Heart left ventricle (tissue), 16 donors: Measurements from ENCODE around the gene TMEM9. TPM values are rescaled to one million over a fixed set of nuclear protein-coding genes. Genes with fewer than 3 reads are reported as not detected.
"Not testable (repeated sequence)": the region's sequence is repeated elsewhere in the genome, so short reads cannot be mapped to it uniquely, and the experiment has no call there.

ENCODE experiments used
- ATAC-seq, 4 donors: fragments of 200-7000 bp; cut with Tn5 transposase; one replicate each; pipeline ENCODE4 v1.9.1; 2020 to 2022; ENCODE audit warnings: moderate library complexity in 4 of 4, mild to moderate bottlenecking in 3 of 4, moderate number of reproducible peaks in 1 of 4
- DNase-seq, 5 donors: peaks; one replicate each; pipeline ENCODE4 v3.0.0-alpha.2; 2020
- H3K27ac ChIP-seq, 12 donors: fragments of 200-600 bp; sonication (generic) in 4 of 12; one replicate each; pipeline versions ENCODE4 v1.5.0 to v1.8.0; 2016 to 2022; ENCODE audit warnings: mild to moderate bottlenecking in 2 of 12
- H3K27me3 ChIP-seq, 9 donors: fragments of 200-600 bp; sonication (generic) in 2 of 9; one replicate each; pipeline versions ENCODE4 v1.5.1 to v1.8.0; 2016 to 2022; ENCODE audit warnings: mild to moderate bottlenecking in 3 of 9
- H3K36me3 ChIP-seq, 9 donors: fragments of 200-600 bp; sonication (generic) in 2 of 9; one replicate each; pipeline versions ENCODE4 v1.5.0 to v1.8.0; 2018 to 2022; ENCODE audit warnings: mild to moderate bottlenecking in 2 of 9
- H3K4me1 ChIP-seq, 12 donors: fragments of 200-600 bp; sonication (generic) in 4 of 12; one replicate each; pipeline versions ENCODE4 v1.5.0 to v1.8.0; 2016 to 2022; ENCODE audit warnings: mild to moderate bottlenecking in 3 of 12
- H3K4me3 ChIP-seq, 12 donors: fragments of 200-600 bp; sonication (generic) in 4 of 12; one replicate each; pipeline versions ENCODE4 v1.5.0 to v1.8.0; 2017 to 2022; ENCODE audit warnings: mild to moderate bottlenecking in 9 of 12, moderate library complexity in 4 of 12
- H3K9me3 ChIP-seq, 12 donors: fragments of 200-600 bp; sonication (generic) in 4 of 12; one replicate each; pipeline versions ENCODE4 v1.5.0 to v1.8.0; 2016 to 2022; ENCODE audit warnings: mild to moderate bottlenecking in 1 of 12
- POLR2A ChIP-seq, 2 donors: fragments of 450-650 bp; IDR thresholded peaks; one replicate each; pipeline ENCODE4 v1.6.1; 2017; ENCODE audit warnings: antibody characterized with exemption in 2 of 2, mild to moderate bottlenecking in 2 of 2, moderate library complexity in 2 of 2
- WGBS, 4 donors: extraction: QIAGEN DNeasy Blood & Tissue Kit in 2 of 4; methylation state at CpG; one replicate each; pipeline versions ENCODE4 v1.1.5 to v1.1.7; 2013 to 2018; 5-methylcytosine and 5-hydroxymethylcytosine counted together
- intact Hi-C, 10 donors: fragments of 100-400 bp; cut with DNase I; formaldehyde crosslinking; loops; one replicate each; pipeline versions ENCODE4 v1.11.1 to v1.14.2; 2022
- polyA plus RNA-seq, 2 donors: library from polyadenylated mRNA; stranded (reverse); fragments of 200-250 nt; gene quantifications; one replicate each; pipeline ENCODE4 v1.2.3, GENCODE V29; 2013
- total RNA-seq, 9 donors: library from RNA; depleted of rRNA in 2 of 9; stranded (reverse); fragments of >200 nt in 2 of 9; fragmentation: NEBNext Ultra II Directional in 3 of 9; extraction: Animal tissue kit (Norgen Biotek cat#: 25700) in 3 of 9; gene quantifications; one replicate each; pipeline versions ENCODE4 v1.1.0 to v1.2.4, GENCODE V29; 2016 to 2023
- TF ChIP-seq, protein P1 (sequence below), 12 donors: fragments of 200-600 bp; sonication (generic) in 4 of 12; IDR thresholded peaks; one replicate each; pipeline versions ENCODE4 v1.5.0 to v1.8.0; 2018 to 2022; ENCODE audit warnings: antibody characterized with exemption in 12 of 12, mild to moderate bottlenecking in 5 of 12
- donor health status: ischemic (EF 13 %, LVEDD 7.1; RV severe dilation, severe dysfunction).
- donor health status: healthy with polysubstance abuse.
- donor health status: DM: no; HTN: yes; CAD: no.
- donor health status: DM: no; HTN: no; CAD: no.
- donor health status: ischemic (EF 25% LVEDD 6.9; RV normal size, moderate dysfunction).
- donor health status: ischemic (EF 25% LVEDD 5.7; RV mildly dilated, moderate dysfunction).
- donor health status: healthy.
- donor health status: DM: yes; HTN: yes; CAD: no.
- donor health status: ischemic (EF 35%, LVEDD 5.7; RV mildly dilated, moderate dysfunction).
- donor health status: nonischemic (EF 11% LVEDD 7.7; RV severe dilation, severe dysfunction).
- donor health status: DM: yes; HTN: yes; CAD: no.
- donor health status: PGD.
- donor health status: ischemic (EF 29% LVEDD 5.4; RV normal size, mild dysfunction).
- donor health status: nonischemic (EF 23%, LVEDD 6.1; RV moderate dilation, normal function).

TMEM9 gene
- total and polyA plus RNA-seq, 11 donors = 22.4 to 42.9 (median 29.3) TPM

DNA sequence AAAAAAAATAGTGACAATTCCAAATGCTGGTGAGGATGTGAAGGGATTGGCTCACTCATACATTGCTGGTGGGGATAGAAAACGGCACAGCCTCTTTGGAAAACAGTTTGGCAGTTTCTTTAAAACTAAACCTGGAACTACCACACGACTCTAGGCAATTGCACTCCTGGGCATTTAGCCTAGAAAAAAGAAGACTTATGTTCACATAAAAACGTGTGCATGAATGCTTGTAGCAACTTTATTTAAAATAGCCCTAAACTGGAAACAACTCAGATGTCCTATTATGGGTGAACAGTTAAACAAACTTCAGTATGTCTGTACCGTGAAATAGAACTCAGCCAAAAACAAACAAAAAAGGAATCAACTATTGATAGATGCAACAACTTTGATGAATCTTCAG is 9.4 kb upstream of the TMEM9 start:
- TF ChIP-seq POLR2A (IDR thresholded peaks at IDR 0.05) = no peak
- TF ChIP-seq, protein P1, sequence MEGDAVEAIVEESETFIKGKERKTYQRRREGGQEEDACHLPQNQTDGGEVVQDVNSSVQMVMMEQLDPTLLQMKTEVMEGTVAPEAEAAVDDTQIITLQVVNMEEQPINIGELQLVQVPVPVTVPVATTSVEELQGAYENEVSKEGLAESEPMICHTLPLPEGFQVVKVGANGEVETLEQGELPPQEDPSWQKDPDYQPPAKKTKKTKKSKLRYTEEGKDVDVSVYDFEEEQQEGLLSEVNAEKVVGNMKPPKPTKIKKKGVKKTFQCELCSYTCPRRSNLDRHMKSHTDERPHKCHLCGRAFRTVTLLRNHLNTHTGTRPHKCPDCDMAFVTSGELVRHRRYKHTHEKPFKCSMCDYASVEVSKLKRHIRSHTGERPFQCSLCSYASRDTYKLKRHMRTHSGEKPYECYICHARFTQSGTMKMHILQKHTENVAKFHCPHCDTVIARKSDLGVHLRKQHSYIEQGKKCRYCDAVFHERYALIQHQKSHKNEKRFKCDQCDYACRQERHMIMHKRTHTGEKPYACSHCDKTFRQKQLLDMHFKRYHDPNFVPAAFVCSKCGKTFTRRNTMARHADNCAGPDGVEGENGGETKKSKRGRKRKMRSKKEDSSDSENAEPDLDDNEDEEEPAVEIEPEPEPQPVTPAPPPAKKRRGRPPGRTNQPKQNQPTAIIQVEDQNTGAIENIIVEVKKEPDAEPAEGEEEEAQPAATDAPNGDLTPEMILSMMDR (IDR thresholded peaks at IDR 0.05) = no peak
- intact Hi-C loops = no loop called here
- H3K4me1 ChIP-seq = no peaks in the 10 kb centered on the region
- no peak for DNase-seq
- WGBS, 4 donors = 57 to 68% (median 61%) methylated on average over 4 of the region's 4 CpGs
- H3K27me3 ChIP-seq = peaks cover 0 to 5% (median 0%) of the 10 kb centered on the region in 9 donors
- H3K36me3 ChIP-seq = no peaks in the 10 kb centered on the region
- no peaks in the 10 kb centered on the region for H3K9me3 ChIP-seq
- no peak overlapping the region for H3K4me3 ChIP-seq
- H3K27ac ChIP-seq = no peak overlapping the region
- ATAC-seq = no peak

DNA sequence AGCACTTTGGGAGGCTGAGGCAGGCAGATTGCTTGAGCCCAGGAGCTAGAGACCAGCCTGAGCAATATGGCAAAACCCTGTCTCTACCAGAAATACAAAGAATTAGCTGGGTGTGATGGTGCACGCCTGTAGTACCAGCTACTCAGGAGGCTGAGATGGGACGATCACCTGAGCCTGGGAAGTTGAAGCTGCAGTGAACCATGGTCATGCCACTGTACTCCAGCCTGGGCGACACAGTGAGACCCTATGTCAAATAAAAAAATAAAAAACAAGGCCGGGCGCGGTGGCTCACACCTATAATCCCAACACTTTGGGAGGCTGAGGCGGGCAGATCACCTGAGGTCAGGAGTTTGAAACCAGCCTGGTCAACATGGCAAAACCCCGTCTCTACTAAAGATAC is 8.8 kb upstream of the TMEM9 start:
- H3K27me3 ChIP-seq, ATAC-seq, H3K27ac ChIP-seq, intact Hi-C loops, H3K4me1 ChIP-seq, H3K36me3 ChIP-seq, DNase-seq, H3K4me3 ChIP-seq, H3K9me3 ChIP-seq: not testable (repeated sequence)
- WGBS, 4 donors = 81 to 95% (median 89%) methylated on average over 8 of the region's 8 CpGs

- intact Hi-C loops = loop anchor here in 1 of 10 donors (10.0 kb wide), 1 partner anchor 67 kb away; no protein-coding TSS in a partner anchor
- Histone ChIP-seq H3K4me3 (no peak overlapping the region), H3K36me3 (no peaks in the 10 kb centered on the region), H3K27me3 (no peaks in the 10 kb centered on the region), H3K4me1 (peaks cover 0 to 16% (median 12%) of the 10 kb centered on the region in 12 donors), H3K27ac (no peak overlapping the region), H3K9me3 (no peaks in the 10 kb centered on the region)
- ATAC-seq = no peak
- TF ChIP-seq, protein P1 (IDR thresholded peaks at IDR 0.05) = no peak
- TF ChIP-seq POLR2A (IDR thresholded peaks at IDR 0.05) = no peak
- DNase-seq = no peak
- 89 to 94% (median 91%) methylated on average over 2 of the region's 2 CpGs for WGBS, 4 donors
Measured at GRCh38 chr1:201157949-201158348, 3.7 kb upstream of the TMEM9 start.

DNA sequence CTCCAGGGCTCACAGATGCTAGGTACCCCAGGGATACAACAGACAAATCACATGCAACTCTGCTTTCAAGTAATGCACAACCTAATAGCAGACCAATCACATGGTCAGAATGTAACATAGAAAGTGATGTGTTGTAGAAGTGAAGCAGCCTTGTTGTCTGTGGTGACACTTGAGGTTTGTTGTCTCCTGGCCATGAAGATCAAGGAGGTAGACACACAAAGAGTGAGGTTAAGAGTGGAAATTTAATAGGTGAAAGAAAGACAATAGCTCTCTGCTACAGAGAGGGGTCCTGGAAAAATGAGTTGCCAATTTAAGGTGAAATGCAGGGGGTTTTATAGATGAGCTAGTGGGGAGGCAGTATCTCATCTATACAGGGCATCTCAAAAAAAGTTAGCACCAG is 2.5 kb upstream of the TMEM9 start:
- no peak for DNase-seq
- Histone ChIP-seq H3K27ac (no peak overlapping the region), H3K4me3 (no peak overlapping the region), H3K9me3 (no peaks in the 10 kb centered on the region), H3K27me3 (no peaks in the 10 kb centered on the region), H3K36me3 (peaks cover 0 to 4% (median 0%) of the 10 kb centered on the region in 9 donors), H3K4me1 (peaks cover 0 to 20% (median 13%) of the 10 kb centered on the region in 12 donors)
- TF ChIP-seq, protein P1 (IDR thresholded peaks at IDR 0.05) = no peak
- TF ChIP-seq POLR2A (IDR thresholded peaks at IDR 0.05) = no peak
- intact Hi-C loops = loop anchor here in 1 of 10 donors (10.0 kb wide), 1 partner anchor 68 kb away; no protein-coding TSS in a partner anchor
- no peak for ATAC-seq

DNA sequence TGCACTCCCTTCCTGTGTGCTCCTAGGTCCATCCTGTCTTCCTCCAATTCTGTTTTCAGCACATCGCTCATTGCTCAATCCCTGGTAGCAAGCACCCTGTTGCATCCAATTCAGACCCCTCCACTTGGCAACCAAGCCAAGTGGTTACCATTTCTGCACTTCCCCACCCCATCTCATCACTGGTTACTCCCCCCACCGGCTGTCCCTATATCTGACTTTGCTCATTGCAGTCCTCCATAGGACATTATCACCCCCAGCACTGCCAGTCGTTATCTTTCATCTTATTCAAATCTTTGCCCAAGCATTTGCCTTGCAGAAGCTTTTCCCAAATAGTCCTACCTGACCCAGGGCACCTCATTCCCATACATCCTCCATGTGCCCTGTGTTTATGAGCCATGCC is 2.1 kb upstream of the TMEM9 start:
- intact Hi-C loops = loop anchor here in 1 of 10 donors (10.0 kb wide), 1 partner anchor 68 kb away; no protein-coding TSS in a partner anchor

More for the DNA sequence above, 2.1 kb upstream of the TMEM9 start:
- peaks cover 0 to 9% (median 4%) of the 10 kb centered on the region in 9 donors for H3K36me3 ChIP-seq
- H3K27me3 ChIP-seq = no peaks in the 10 kb centered on the region
- H3K4me1 ChIP-seq = peaks cover 0 to 20% (median 13%) of the 10 kb centered on the region in 12 donors
- no peak overlapping the region for H3K27ac ChIP-seq
- H3K9me3 ChIP-seq = no peaks in the 10 kb centered on the region
- no peak for DNase-seq
- no peak for TF ChIP-seq POLR2A (IDR thresholded peaks at IDR 0.05)
- TF ChIP-seq, protein P1 (IDR thresholded peaks at IDR 0.05) = no peak
- no peak overlapping the region for H3K4me3 ChIP-seq
- 84 to 95% (median 88%) methylated on average over 3 of the region's 3 CpGs for WGBS, 4 donors
- no peak for ATAC-seq
